Activated naive CD8-positive, alpha-beta T cell treated with anti-CD3 and anti-CD28 coated beads, Interleukin-2, amount 50 U/mL, for 24 hours (primary cell): ENCODE results near the gene FHOD3.

ENCODE experiments used
- ATAC-seq: fragments of 150-1000 bp; cut with Tn5 transposase; one replicate; pipeline ENCODE4 v1.10.0; 2021
- DNase-seq: peaks from one replicate; pipeline ENCODE4 v3.0.0; 2021
- H3K27ac Mint-ChIP-seq: one replicate; pipeline ENCODE4 v1.8.0; 2021; ENCODE audit warnings: mild to moderate bottlenecking, mixed read lengths
- H3K27me3 Mint-ChIP-seq: one replicate; pipeline ENCODE4 v1.8.0; 2021; ENCODE audit warnings: mixed read lengths
- H3K36me3 Mint-ChIP-seq: one replicate; pipeline ENCODE4 v1.8.0; 2021; ENCODE audit warnings: low read depth, mixed read lengths
- H3K4me1 Mint-ChIP-seq: one replicate; pipeline ENCODE4 v1.8.0; 2021; ENCODE audit warnings: mixed read lengths
- H3K4me3 Mint-ChIP-seq: one replicate; pipeline ENCODE4 v1.8.0; 2021; ENCODE audit warnings: mild to moderate bottlenecking, moderate library complexity, mixed read lengths
- H3K9me3 Mint-ChIP-seq: one replicate; pipeline ENCODE4 v1.8.0; 2021; ENCODE audit warnings: mixed read lengths

Gene FHOD3

GRCh38 chr18:36297417-36298125 is at the start of gene FHOD3:
Gene FHOD3 (plus strand): TSS chr18:36297713. CDS start chr18:36297836, 123 bp downstream.
- Mint-ChIP-seq H3K27me3 (peaks cover 27% of the 10 kb centered on the region), H3K4me3 (no peak within 1 kb of the TSS)

GRCh38 chr18:36249392-36249791 is 48.1 kb upstream of the FHOD3 start:
- ATAC-seq (no peak), DNase-seq (no peak)

More at GRCh38 chr18:36297417-36298125, at the start of gene FHOD3:
- H3K9me3 Mint-ChIP-seq, result no peaks in the 10 kb centered on the region
- DNase-seq (peak; percentile 9), ATAC-seq (peak; percentile 39)
- H3K27ac Mint-ChIP-seq, result no peak within 1 kb of the TSS
- H3K4me1 Mint-ChIP-seq, result no peaks in the 10 kb centered on the region
- no peaks in the 10 kb centered on the region for H3K36me3 Mint-ChIP-seq

GRCh38 chr18:36250827-36251226 is 46.7 kb upstream of the FHOD3 start:
- H3K27ac Mint-ChIP-seq, result no peak overlapping the region
- ATAC-seq, result no peak
- H3K36me3 Mint-ChIP-seq, result no peaks in the 10 kb centered on the region
- H3K4me3 Mint-ChIP-seq, result no peak overlapping the region
- H3K4me1 Mint-ChIP-seq, result no peaks in the 10 kb centered on the region
- H3K9me3 Mint-ChIP-seq, result no peaks in the 10 kb centered on the region
- peaks cover 24% of the 10 kb centered on the region for H3K27me3 Mint-ChIP-seq
- DNase-seq, result no peak

More at GRCh38 chr18:36249392-36249791, 48.1 kb upstream of the FHOD3 start:
- Mint-ChIP-seq H3K4me3 (no peak overlapping the region), H3K4me1 (no peaks in the 10 kb centered on the region), H3K27me3 (peaks cover 29% of the 10 kb centered on the region), H3K27ac (no peak overlapping the region), H3K9me3 (no peaks in the 10 kb centered on the region), H3K36me3 (no peaks in the 10 kb centered on the region)

- Mint-ChIP-seq H3K9me3 (no peaks in the 10 kb centered on the region), H3K27ac (no peak overlapping the region), H3K27me3 (peaks cover 15% of the 10 kb centered on the region), H3K4me1 (no peaks in the 10 kb centered on the region), H3K4me3 (no peak overlapping the region), H3K36me3 (no peaks in the 10 kb centered on the region)
- no peak for ATAC-seq
- no peak for DNase-seq
Observed at GRCh38 chr18:36255072-36255698, 42.3 kb upstream of the FHOD3 start.

GRCh38 chr18:36256094-36256493 is 41.4 kb upstream of the FHOD3 start:
- no peaks in the 10 kb centered on the region for H3K36me3 Mint-ChIP-seq
- no peak overlapping the region for H3K27ac Mint-ChIP-seq

GRCh38 chr18:36262971-36263370 is 34.5 kb upstream of the FHOD3 start:
- H3K9me3 Mint-ChIP-seq, result no peaks in the 10 kb centered on the region
- DNase-seq (no peak), ATAC-seq (no peak)
- H3K36me3 Mint-ChIP-seq, result no peaks in the 10 kb centered on the region
- no peaks in the 10 kb centered on the region for H3K4me1 Mint-ChIP-seq
- peaks cover 6% of the 10 kb centered on the region for H3K27me3 Mint-ChIP-seq
- no peak overlapping the region for H3K4me3 Mint-ChIP-seq
- no peak overlapping the region for H3K27ac Mint-ChIP-seq

More at GRCh38 chr18:36256094-36256493, 41.4 kb upstream of the FHOD3 start:
- Mint-ChIP-seq H3K9me3 (no peaks in the 10 kb centered on the region), H3K27me3 (peaks cover 15% of the 10 kb centered on the region), H3K4me3 (no peak overlapping the region), H3K4me1 (no peaks in the 10 kb centered on the region)
- no peak for ATAC-seq
- DNase-seq, result no peak

- no peak overlapping the region for H3K4me3 Mint-ChIP-seq
- no peaks in the 10 kb centered on the region for H3K9me3 Mint-ChIP-seq
- no peak for ATAC-seq
- H3K27me3 Mint-ChIP-seq, result peaks cover 6% of the 10 kb centered on the region
- no peak for DNase-seq
- no peak overlapping the region for H3K27ac Mint-ChIP-seq
- H3K36me3 Mint-ChIP-seq, result no peaks in the 10 kb centered on the region
- H3K4me1 Mint-ChIP-seq, result no peaks in the 10 kb centered on the region
Observed at GRCh38 chr18:36264283-36264682, 33.2 kb upstream of the FHOD3 start.

GRCh38 chr18:36265015-36265414 is 32.5 kb upstream of the FHOD3 start:
- no peaks in the 10 kb centered on the region for H3K36me3 Mint-ChIP-seq
- ATAC-seq, result no peak
- no peak overlapping the region for H3K27ac Mint-ChIP-seq
- H3K27me3 Mint-ChIP-seq, result peaks cover 4% of the 10 kb centered on the region
- no peaks in the 10 kb centered on the region for H3K4me1 Mint-ChIP-seq
- no peak for DNase-seq
- H3K9me3 Mint-ChIP-seq, result no peaks in the 10 kb centered on the region
- H3K4me3 Mint-ChIP-seq, result no peak overlapping the region

- Mint-ChIP-seq H3K27me3 (peaks cover 7% of the 10 kb centered on the region), H3K4me3 (no peak overlapping the region), H3K9me3 (no peaks in the 10 kb centered on the region), H3K36me3 (no peaks in the 10 kb centered on the region), H3K27ac (no peak overlapping the region), H3K4me1 (no peaks in the 10 kb centered on the region)
- ATAC-seq, result no peak
- no peak for DNase-seq
Observed at GRCh38 chr18:36269157-36269556, 28.4 kb upstream of the FHOD3 start.

GRCh38 chr18:36271153-36271552 is 26.4 kb upstream of the FHOD3 start:
- H3K27me3 Mint-ChIP-seq, result peaks cover 14% of the 10 kb centered on the region
- H3K4me3 Mint-ChIP-seq, result no peak overlapping the region
- DNase-seq, result no peak
- no peaks in the 10 kb centered on the region for H3K9me3 Mint-ChIP-seq
- H3K27ac Mint-ChIP-seq, result no peak overlapping the region
- no peaks in the 10 kb centered on the region for H3K36me3 Mint-ChIP-seq
- ATAC-seq, result no peak
- H3K4me1 Mint-ChIP-seq, result no peaks in the 10 kb centered on the region

GRCh38 chr18:36273347-36273746 is 24.2 kb upstream of the FHOD3 start:
- DNase-seq, result no peak
- no peaks in the 10 kb centered on the region for H3K9me3 Mint-ChIP-seq
- no peaks in the 10 kb centered on the region for H3K4me1 Mint-ChIP-seq
- H3K27me3 Mint-ChIP-seq, result peaks cover 19% of the 10 kb centered on the region
- ATAC-seq, result no peak
- no peak overlapping the region for H3K27ac Mint-ChIP-seq
- no peaks in the 10 kb centered on the region for H3K36me3 Mint-ChIP-seq
- no peak overlapping the region for H3K4me3 Mint-ChIP-seq

- Mint-ChIP-seq H3K4me3 (no peak overlapping the region), H3K27me3 (peaks cover 22% of the 10 kb centered on the region), H3K36me3 (no peaks in the 10 kb centered on the region), H3K27ac (no peak overlapping the region), H3K4me1 (no peaks in the 10 kb centered on the region), H3K9me3 (no peaks in the 10 kb centered on the region)
- no peak for DNase-seq
- ATAC-seq, result no peak
Observed at GRCh38 chr18:36274083-36274715, 23.3 kb upstream of the FHOD3 start.

- DNase-seq, result no peak
- H3K9me3 Mint-ChIP-seq, result no peaks in the 10 kb centered on the region
- ATAC-seq, result no peak
- H3K36me3 Mint-ChIP-seq, result no peaks in the 10 kb centered on the region
- peaks cover 17% of the 10 kb centered on the region for H3K27me3 Mint-ChIP-seq
- no peak overlapping the region for H3K4me3 Mint-ChIP-seq
- H3K27ac Mint-ChIP-seq, result no peak overlapping the region
- H3K4me1 Mint-ChIP-seq, result no peaks in the 10 kb centered on the region
Observed at GRCh38 chr18:36275561-36275960, 22.0 kb upstream of the FHOD3 start.

- Mint-ChIP-seq H3K4me1 (no peaks in the 10 kb centered on the region), H3K9me3 (no peaks in the 10 kb centered on the region), H3K36me3 (no peaks in the 10 kb centered on the region), H3K4me3 (no peak overlapping the region), H3K27me3 (peaks cover 17% of the 10 kb centered on the region), H3K27ac (no peak overlapping the region)
- no peak for DNase-seq
- no peak for ATAC-seq
Observed at GRCh38 chr18:36279001-36279400, 18.5 kb upstream of the FHOD3 start.

- no peaks in the 10 kb centered on the region for H3K4me1 Mint-ChIP-seq
- no peak overlapping the region for H3K27ac Mint-ChIP-seq
- no peak for ATAC-seq
- H3K36me3 Mint-ChIP-seq, result no peaks in the 10 kb centered on the region
- DNase-seq, result no peak
- H3K4me3 Mint-ChIP-seq, result no peak overlapping the region
- no peaks in the 10 kb centered on the region for H3K9me3 Mint-ChIP-seq
- H3K27me3 Mint-ChIP-seq, result peaks cover 16% of the 10 kb centered on the region
Observed at GRCh38 chr18:36281936-36282335, 15.6 kb upstream of the FHOD3 start.
